Stimulated activated CD8-positive, alpha-beta memory T cell treated with anti-CD3 and anti-CD28 coated beads, Interleukin-4, amount 100 ng/mL, for 48 hours (primary cell): ENCODE data around the gene PUSL1.

Experiments
- DNase-seq: peaks from one replicate; pipeline ENCODE4 v3.0.0-alpha.2; 2020

The PUSL1 gene

GRCh38 chr1:1280782-1281481, 27.5 kb upstream of the PUSL1 start:
- no peak for DNase-seq

GRCh38 chr1:1281533-1282321, 26.7 kb upstream of the PUSL1 start:
- peak; percentile 38 for DNase-seq

DNA sequence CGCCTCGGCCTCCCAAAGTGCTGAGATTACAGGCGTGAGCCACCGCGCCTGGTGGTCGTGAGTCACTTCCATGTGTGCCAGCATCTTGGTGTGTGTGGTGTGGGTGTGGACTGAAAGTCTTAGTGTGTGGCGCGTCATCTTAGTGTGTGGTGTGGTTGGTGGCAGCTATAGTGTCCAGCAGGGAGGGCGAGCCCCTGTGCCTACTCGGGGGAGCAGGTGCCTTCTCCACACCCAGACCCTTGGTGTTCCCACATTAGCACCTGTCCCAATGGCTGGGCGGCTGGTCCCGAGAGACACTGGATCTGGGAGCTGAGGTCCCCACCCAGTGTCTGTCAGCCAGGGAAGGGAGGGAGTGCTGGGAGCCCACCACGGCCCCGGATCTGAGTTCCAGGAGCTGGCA, 25.4 kb upstream of the PUSL1 start:
- peak; percentile 62 for DNase-seq

- no peak for DNase-seq
These were observed 24.6 kb upstream of the PUSL1 start for GRCh38 chr1:1283821-1284220.

GRCh38 chr1:1284221-1285101, 23.9 kb upstream of the PUSL1 start:
- DNase-seq: no peak

DNA sequence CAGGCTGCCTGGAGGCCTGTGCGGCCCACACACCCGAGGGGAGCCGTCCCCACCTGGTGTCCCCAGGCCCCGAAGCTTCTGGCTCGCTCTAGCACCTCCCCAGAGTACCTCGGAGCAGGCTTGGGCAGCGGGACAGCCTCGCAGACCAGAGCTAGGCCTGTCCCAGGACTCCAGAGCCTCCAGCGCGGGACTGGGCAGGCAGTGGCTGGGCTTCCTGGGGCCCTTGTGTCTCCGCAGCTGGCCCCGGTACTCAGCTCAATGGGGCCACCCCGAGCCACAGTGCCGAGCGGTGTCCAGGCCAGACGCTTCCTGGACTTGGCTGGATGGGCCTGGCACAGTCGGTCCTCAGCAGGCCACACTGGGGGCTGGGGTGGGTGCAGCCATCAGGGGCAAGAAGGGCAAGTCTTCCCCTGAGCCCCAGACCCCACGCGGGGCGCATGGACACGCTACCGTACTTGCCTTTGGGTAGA, 23.3 kb upstream of the PUSL1 start:
- DNase-seq: no peak

GRCh38 chr1:1285611-1286311, 22.6 kb upstream of the PUSL1 start:
- no peak for DNase-seq

DNA sequence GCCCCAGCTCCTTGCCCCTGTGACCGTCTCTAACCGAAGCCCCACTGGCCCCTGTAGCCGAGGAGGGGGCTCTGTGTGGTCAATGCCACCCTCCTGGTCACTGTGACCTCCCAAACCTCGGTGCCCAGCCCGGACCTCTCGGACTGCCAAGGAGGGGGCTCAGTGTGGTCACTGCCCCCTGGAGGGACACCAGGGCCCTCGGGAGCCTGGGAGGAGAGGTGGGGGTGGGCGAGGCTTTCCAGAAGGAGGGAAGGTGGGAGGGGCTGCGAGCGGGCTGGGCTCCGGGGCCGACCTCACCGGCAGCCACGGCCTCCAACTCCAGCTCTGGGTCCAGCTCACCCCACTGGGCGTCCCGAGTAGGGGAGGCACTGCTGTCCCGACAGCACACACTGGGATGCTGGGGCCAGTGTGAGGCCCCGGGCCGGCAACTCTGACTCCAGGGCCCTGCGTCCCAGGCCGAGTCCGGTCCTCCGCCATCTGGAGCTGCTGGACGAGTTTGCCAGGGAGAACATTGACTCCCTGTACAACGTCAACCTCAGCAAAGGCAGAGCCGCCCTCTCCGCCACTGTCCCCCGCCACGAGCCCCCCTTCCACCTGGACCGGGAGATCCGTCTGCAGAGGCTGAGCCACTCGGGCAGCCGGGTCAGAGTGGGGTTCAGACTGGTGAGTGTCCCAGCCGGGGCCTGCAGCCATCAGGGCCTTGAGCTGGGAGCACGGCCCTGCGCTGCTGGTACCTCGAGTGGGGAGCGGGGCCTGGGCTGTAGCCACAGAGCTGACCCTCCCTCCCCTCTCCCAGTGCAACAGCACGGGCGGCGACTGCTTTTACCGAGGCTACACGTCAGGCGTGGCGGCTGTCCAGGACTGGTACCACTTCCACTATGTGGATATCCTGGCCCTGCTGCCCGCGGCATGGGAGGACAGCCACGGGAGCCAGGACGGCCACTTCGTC, 21.8 kb upstream of the PUSL1 start:
- no peak for DNase-seq

- DNase-seq: no peak
These were observed 20.9 kb upstream of the PUSL1 start for GRCh38 chr1:1287288-1288110.

DNA sequence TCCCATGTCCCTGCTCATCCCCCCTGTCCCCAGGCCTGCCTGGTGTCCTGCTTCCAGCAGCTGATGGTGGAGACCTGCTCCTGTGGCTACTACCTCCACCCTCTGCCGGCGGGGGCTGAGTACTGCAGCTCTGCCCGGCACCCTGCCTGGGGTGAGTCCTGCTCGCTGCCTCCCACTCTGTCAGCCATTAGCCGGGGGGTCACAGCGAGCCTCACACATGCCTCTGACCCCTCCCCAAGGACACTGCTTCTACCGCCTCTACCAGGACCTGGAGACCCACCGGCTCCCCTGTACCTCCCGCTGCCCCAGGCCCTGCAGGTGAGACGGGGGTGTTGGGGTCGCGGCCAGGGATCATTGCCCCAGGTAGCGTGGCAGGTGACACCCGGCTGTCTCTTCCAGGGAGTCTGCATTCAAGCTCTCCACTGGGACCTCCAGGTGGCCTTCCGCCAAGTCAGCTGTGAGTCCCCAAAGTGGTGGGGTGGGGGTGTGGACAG, 18.1 kb upstream of the PUSL1 start:
- DNase-seq: peak; percentile 80

DNA sequence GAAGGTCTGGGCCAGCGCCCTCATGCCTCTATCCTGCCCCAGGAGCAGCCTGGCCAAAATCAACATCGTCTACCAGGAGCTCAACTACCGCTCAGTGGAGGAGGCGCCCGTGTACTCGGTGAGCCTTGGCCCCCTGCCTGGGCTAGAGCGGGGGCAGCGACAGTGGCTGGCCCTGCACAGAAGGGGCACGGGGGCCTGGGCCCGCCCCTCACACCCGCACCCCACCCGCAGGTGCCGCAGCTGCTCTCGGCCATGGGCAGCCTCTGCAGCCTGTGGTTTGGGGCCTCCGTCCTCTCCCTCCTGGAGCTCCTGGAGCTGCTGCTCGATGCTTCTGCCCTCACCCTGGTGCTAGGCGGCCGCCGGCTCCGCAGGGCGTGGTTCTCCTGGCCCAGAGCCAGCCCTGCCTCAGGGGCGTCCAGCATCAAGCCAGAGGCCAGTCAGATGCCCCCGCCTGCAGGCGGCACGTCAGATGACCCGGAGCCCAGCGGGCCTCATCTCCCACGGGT, 17.3 kb upstream of the PUSL1 start:
- DNase-seq: no peak

GRCh38 chr1:1291548-1292441, 16.6 kb upstream of the PUSL1 start:
- DNase-seq: peak; percentile 71

GRCh38 chr1:1292442-1292779, 16.0 kb upstream of the PUSL1 start:
- DNase-seq: no peak

- DNase-seq: no peak
These were observed 15.5 kb upstream of the PUSL1 start for GRCh38 chr1:1292851-1293250.

GRCh38 chr1:1293263-1294249, 14.8 kb upstream of the PUSL1 start:
- DNase-seq: no peak

- no peak for DNase-seq
These were observed 14.0 kb upstream of the PUSL1 start for GRCh38 chr1:1294250-1294890.

DNA sequence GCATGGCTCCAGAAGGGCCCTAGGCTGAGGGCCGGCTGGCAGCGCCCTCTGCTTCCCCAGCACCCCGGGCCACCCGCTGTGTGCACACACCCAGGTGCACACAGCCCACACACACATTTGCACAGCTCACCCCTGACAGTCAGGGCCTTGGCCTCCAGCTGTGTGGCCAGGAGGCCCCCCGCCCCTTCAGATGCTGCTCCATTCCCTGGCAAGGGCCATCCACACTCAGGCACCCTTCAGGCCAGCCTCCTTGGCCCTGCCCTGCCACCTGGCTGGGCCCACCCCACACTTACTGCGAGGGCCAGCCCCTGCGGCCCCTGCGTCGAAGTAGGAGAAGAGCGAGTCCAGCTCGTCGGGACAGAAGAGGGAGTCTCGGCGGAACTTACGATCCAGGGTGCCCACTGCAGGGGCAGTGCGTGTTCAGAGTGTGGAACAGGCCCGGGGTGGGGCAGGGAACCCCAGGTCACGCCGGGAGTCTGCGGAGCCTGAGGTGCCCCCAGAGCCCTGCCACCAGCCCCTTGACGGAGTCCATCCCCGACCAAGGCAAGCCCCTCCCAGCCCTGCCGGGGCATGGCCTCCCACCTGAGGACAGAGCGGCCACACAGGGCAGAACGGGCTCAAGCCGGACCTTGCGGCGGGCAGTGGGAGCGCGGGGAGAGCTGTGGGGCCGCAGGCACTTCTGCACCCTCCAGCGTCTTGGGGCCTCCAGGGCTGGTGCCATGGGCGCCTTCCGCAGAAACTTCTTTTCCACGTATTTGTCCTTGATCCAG, 13.1 kb upstream of the PUSL1 start:
- DNase-seq: no peak
